Measurements from ENCODE around the gene FGF9.

The FGF9 gene

GRCh38 chr13:21710163-21710562 lies 39.3 kb downstream of the FGF9 start:
- DNase-seq (ENCODE audit: low read depth), result no peak

GRCh38 chr13:21717817-21718216 lies 46.9 kb downstream of the FGF9 start:
- no peak for DNase-seq (ENCODE audit: low read depth)

GRCh38 chr13:21719463-21719862 lies 48.6 kb downstream of the FGF9 start:
- no peak for DNase-seq (ENCODE audit: low read depth)

- no peak for DNase-seq (ENCODE audit: low read depth)
Measured at GRCh38 chr13:21723807-21724505, 53.1 kb downstream of the FGF9 start.

GRCh38 chr13:21730186-21730880 lies 59.5 kb downstream of the FGF9 start:
- no peak for DNase-seq (ENCODE audit: low read depth)

GRCh38 chr13:21733475-21734263 lies 62.8 kb downstream of the FGF9 start:
- DNase-seq (ENCODE audit: low read depth), result no peak

GRCh38 chr13:21734961-21735360 lies 64.1 kb downstream of the FGF9 start:
- DNase-seq (ENCODE audit: low read depth), result no peak

- no peak for DNase-seq (ENCODE audit: low read depth)
Measured at GRCh38 chr13:21735701-21736401, 65.0 kb downstream of the FGF9 start.

GRCh38 chr13:21736926-21737325 lies 66.1 kb downstream of the FGF9 start:
- no peak for DNase-seq (ENCODE audit: low read depth)

GRCh38 chr13:21738630-21739029 lies 67.8 kb downstream of the FGF9 start:
- DNase-seq (ENCODE audit: low read depth), result no peak

- no peak for DNase-seq (ENCODE audit: low read depth)
Measured at GRCh38 chr13:21739771-21740170, 68.9 kb downstream of the FGF9 start.

GRCh38 chr13:21741396-21741979 lies 70.6 kb downstream of the FGF9 start:
- DNase-seq (ENCODE audit: low read depth), result no peak

- DNase-seq (ENCODE audit: low read depth), result no peak
Measured at GRCh38 chr13:21742096-21742495, 71.2 kb downstream of the FGF9 start.

GRCh38 chr13:21744149-21744548 lies 73.3 kb downstream of the FGF9 start:
- DNase-seq (ENCODE audit: low read depth), result no peak

GRCh38 chr13:21745307-21745706 lies 74.4 kb downstream of the FGF9 start:
- DNase-seq (ENCODE audit: low read depth), result no peak

GRCh38 chr13:21747456-21747855 lies 76.6 kb downstream of the FGF9 start:
- no peak for DNase-seq (ENCODE audit: low read depth)

- no peak for DNase-seq (ENCODE audit: low read depth)
Measured at GRCh38 chr13:21748166-21748565, 77.3 kb downstream of the FGF9 start.

- DNase-seq (ENCODE audit: low read depth), result no peak
Measured at GRCh38 chr13:21749410-21749809, 78.5 kb downstream of the FGF9 start.

- no peak for DNase-seq (ENCODE audit: low read depth)
Measured at GRCh38 chr13:21752501-21752900, 81.6 kb downstream of the FGF9 start.

GRCh38 chr13:21753117-21753729 lies 82.3 kb downstream of the FGF9 start:
- no peak for DNase-seq (ENCODE audit: low read depth)

Measured in fibroblast of gingiva (primary cell).